ENCODE results near the gene CNPY1.

Gene CNPY1

DNA sequence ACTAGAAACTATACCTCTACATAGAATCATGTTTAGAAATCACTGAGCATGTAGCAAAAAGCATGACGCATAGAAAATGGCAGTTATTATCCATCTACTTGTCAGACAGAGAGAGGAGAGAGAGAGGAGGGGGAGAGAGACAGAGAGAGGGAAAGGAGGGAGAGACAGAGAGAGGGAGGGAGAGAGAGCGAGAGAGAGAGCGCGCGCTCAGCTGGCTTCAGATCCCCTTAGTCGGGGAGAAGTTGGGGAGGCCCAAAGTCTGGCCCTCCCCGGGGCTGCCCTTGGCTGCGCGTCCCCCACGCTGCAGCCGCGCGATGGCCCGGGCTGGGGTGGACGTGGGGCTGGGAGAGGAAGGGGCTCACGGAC is 37.0 kb downstream of the CNPY1 start:
- DNase-seq: no peak

DNA sequence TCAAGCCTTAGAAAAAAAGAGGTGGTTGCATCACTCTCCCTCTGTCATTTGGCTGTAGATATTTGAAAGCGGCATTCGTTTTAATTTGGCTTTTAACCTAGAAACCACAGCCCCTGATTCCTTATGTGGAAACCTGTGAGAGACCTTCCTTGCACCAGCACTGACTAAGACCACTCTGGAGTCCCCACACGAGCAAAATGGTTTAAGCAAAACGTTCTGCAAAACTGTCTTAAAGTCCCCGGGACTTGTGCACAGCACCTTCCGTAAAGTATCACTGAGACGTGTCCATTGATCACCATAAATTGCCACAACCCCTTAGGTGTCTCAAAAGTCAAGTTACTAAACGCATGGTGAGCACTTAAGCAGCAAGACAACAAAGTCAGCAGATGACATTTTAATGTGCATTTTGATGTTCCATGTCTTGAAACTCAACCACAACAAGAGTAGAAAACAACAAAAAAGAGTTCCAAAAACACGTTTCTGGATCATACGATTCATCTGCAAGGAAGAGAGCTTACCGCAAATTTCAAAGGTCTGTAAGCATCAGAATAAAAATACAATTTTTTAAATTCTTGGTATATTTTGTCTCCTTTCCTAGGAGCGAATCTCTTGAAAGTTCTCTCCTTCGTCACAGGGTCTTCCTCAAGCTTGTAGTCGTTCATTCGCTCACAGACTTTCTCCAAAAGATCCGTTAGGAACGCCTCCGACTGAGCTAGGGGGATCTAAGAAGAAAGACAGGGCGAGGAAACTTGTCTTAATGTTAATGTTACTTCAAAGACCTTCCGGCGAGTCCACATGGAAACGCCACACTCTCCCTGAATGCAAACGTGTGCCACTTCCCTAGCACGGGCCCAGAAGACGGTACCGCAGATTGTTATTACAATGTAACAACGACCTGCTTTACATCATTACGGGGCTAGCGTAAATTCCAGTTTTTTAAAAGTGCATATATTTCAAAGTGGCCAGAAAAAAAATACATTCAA is 37.7 kb downstream of the CNPY1 start:
- no peak for DNase-seq

- DNase-seq: no peak
These were observed 38.8 kb downstream of the CNPY1 start for GRCh38 chr7:155507576-155507975.

- no peak for DNase-seq
These were observed 39.5 kb downstream of the CNPY1 start for GRCh38 chr7:155506854-155507337.

GRCh38 chr7:155505422-155505793 is 41.0 kb downstream of the CNPY1 start:
- no peak for DNase-seq

- DNase-seq: no peak
These were observed 49.0 kb downstream of the CNPY1 start for GRCh38 chr7:155497149-155497901.

- no peak for DNase-seq
These were observed 49.9 kb downstream of the CNPY1 start for GRCh38 chr7:155496267-155497005.

DNA sequence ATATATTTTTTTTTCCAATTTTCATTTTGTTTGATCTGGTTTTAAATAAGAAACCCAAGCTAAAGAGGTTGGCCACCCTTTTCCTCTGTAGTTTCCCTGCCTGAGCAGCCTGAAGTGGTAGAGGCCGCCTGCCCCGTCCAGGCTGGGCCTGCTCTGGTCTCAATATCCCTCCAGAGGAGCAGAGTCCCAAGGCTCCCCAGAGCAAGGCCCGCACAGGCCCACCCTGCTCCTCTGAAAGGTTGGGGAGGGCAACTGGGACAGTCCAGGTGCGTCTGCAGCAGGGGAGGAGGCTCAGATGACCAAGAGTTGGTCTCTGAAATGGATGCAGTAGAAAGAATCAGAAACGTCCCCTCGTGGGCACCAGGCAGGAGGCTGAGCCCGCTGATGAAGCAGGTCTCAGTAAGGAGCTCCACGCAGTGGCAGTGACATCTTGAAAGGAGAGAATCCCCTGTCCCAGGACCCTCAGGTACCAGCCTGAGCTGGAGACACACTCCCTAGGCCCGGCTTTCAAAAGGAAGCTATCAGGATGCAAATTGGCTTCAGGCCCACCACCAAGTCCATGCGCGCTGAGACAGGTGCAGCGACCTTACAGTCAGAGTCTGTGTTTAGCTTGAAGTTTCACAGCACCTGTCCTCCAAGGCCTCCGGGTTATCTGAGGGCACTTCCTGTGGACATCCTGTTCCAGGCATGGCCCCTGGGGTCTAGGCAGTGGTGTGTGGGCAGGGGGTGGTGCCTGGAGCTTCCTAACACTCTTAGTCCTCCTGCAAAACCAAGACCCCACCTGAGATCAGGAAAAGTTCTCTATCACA is 50.7 kb downstream of the CNPY1 start:
- no peak for DNase-seq

DNA sequence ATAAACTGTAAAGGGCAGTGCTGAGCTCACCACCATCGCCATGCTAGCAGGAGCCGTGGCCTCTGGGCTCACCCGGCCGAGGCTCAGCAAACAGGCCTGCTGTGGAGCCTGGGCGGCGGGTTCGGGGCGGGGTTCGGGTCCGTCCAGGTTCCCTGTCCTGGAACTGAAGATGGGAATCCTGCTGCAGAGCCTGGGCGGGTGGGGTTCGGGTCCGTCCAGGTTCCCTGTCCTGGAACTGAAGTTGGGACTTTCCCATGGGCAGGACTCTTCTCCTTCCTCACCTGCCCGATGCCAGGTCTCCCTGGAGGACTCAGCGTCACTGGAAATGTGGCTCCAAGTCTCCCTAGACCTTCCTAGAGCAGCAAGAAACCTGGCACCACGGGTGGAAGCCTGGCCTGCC is 51.8 kb downstream of the CNPY1 start:
- no peak for DNase-seq

DNA sequence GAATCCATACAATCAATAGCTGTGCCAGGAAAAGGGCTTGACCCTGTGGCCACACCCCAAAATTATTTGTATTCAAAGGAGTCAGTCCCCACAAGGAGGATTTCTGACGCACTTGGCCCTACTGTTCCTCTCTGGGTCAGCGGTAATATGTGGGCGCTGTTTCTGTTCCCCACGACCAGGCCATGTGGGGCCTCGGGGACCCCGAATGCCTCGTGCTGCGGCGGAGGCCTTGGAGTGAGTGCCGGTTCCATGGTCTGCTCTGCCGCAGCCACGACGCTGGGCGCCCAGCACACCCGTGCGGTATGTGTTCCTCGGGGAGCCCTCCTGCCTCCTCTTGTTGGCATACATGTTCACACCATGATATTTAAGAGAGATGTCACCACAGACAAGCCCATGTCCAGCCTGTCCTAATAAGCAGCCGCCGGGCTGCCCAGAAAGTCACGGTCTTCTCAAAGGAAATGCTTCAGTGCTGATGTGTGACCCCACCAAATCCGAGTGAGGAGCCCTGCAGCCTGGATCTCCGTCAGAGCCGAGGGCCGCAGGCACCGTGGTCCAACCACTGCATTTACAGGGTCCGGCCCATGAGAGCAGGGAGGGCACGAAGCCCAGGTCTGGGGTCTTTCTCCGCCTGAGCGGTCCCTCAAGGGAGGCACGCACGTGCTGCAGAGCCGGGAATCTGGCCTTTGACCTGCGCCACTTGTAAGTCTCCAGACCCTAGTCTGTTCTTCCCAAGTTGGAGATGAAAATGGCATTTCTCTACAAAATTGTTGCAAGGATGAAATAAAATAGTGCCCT is 52.4 kb downstream of the CNPY1 start:
- no peak for DNase-seq

DNA sequence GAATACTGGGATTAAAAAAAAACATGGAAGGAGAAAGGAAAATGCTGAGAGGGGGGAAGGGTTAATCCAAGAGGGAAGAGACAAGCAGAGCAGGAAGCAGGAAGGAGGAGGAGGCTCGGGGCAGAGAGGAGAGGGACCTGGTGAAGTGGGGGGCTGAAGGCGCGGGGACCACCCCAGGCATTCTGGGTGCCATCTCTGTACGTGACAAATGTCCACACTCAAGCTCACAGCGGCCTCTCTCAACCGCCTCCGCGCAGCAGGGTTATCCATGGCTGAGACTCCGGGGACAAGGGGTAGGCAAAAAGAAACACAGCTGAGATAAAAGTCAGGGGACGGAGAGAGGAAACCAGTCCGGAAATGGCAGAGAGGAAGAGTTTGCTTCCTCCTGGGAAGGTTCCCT is 54.5 kb downstream of the CNPY1 start:
- no peak for DNase-seq

DNA sequence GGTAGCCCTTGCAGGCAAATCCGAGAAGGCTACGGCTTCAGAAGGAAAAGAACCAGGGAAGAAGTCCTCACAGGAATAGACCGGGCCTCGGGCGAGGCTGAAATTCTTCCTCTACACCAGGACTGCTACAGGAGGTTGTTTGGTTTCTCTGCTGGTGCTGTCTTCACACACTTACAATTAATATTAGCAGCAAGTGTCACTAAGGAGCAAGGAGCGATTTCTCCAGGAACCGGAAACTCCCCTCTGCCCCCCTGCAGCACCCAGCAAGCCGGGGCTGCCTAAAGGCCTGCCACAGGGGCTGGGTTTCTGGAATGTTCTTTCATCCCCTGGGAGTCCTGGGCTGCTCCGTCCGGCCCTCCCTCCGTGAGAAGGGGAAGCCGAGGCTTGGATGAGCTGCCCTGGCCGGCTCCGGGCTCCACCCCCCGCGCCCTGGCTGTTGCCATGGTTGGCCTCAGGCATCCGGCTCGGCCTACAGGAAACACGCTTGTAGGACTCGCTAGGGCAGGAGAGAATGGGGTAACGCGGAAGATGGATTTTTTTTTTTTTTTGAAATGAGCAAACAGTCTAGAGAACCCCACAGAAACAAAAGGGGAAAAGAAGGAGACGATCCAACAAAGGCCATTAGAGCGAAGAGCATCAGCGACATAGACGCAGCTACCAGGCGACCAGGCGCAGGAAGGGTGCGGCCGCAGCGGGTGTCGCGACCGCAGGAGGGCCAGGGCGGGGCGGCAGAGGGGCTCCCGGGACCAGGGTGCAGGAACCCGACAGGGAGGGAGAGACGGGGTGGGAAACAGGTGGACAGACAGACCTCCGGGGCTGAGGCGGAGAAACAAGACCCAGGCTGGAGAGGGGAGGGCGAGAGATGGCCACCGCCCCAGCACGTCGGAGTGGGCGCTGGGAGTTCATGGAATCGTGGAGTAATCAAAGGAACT is 55.4 kb downstream of the CNPY1 start:
- no peak for DNase-seq

- DNase-seq: no peak
These were observed 56.3 kb downstream of the CNPY1 start for GRCh38 chr7:155489862-155490696.

GRCh38 chr7:155489158-155489840 is 57.1 kb downstream of the CNPY1 start:
- DNase-seq: no peak

GRCh38 chr7:155488483-155489127 is 57.8 kb downstream of the CNPY1 start:
- DNase-seq: no peak

- no peak for DNase-seq
These were observed 58.6 kb downstream of the CNPY1 start for GRCh38 chr7:155487509-155488482.
